HCT116 (cell line): Measurements from ENCODE around the gene STARD7. TPM values are rescaled to one million over a fixed set of nuclear protein-coding genes. Genes with fewer than 3 reads are reported as not detected.

ENCODE experiments used
- ATAC-seq: fragments of 200-7000 bp; cut with Tn5 transposase; 2 replicates; pipeline ENCODE4 v1.9.1; 2020; ENCODE audit warnings: mild to moderate bottlenecking, moderate library complexity
- BruUV-seq: library from RNA; stranded (reverse); fragments of 400-500 nt; replicated peaks from 2 replicates; lab custom pipeline; 2021; lab: Mats Ljungman, UMichigan
- CTCF ChIA-PET: fragments of 300-600 bp; sonication (Branson Sonifier 250); formaldehyde crosslinking; loops from one replicate; lab custom pipeline; 2021; ENCODE audit warnings: antibody characterized with exemption; lab: Charles Lee
- POLR2A ChIA-PET: fragments of 300-600, 350-600 bp; sonication (Branson Sonifier 250); formaldehyde crosslinking; loops from one replicate; lab custom pipeline; 2021; ENCODE audit warnings: antibody characterized with exemption; lab: Charles Lee
- RAD21 ChIA-PET, 2 experiments: fragments of 300-600 bp; sonication (Branson Sonifier 250); formaldehyde crosslinking; loops; one replicate each; lab custom pipeline; 2023; ENCODE audit warnings: low total read pairs in 2 of 2; ENCODE audit not compliant: uncharacterized antibody in 2 of 2, unreplicated experiment in 2 of 2, low non-redundant PET in 1 of 2; lab: Charles Lee
- DNase-seq: peaks from one replicate; pipeline ENCODE4 v3.0.0-alpha.2; 2010; ENCODE audit warnings: low read depth, low spot score
- H2AFZ ChIP-seq: fragments of 200-600 bp; shearing (Covaris generic), sonication (generic); 2 replicates; pipeline ENCODE4 v1.6.1; 2017; ENCODE audit warnings: low read depth, mixed run types, mixed read lengths, antibody characterized with exemption, low read length; ENCODE audit not compliant: poor library complexity, severe bottlenecking
- H3K27ac ChIP-seq: 2 replicates; pipeline ENCODE4 v1.5.1; 2012; ENCODE audit warnings: low read depth, low read length
- H3K27me3 ChIP-seq: fragments of 200-600 bp; sonication (generic); 2 replicates; pipeline ENCODE4 v1.6.1; 2016; ENCODE audit warnings: mixed run types, low read length, mixed read lengths; ENCODE audit not compliant: insufficient read depth
- H3K36me3 ChIP-seq, 2 experiments: fragments of 200-500 bp in 1 of 2; fragments of 200-600 bp in 1 of 2; sonication (Bioruptor generic) in 1 of 2; sonication (generic) in 1 of 2; 2 replicates each; pipeline versions ENCODE4 v1.5.1 to v1.6.1; 2014 to 2016; ENCODE audit warnings: low read length in 2 of 2, inconsistent platforms in 1 of 2, mixed read lengths in 1 of 2, mixed run types in 1 of 2; ENCODE audit not compliant: insufficient read depth in 2 of 2, control insufficient read depth in 1 of 2
- H3K4me1 ChIP-seq, 2 experiments: fragments of 200-600 bp in 1 of 2; sonication (generic) in 1 of 2; 2 replicates each; pipeline versions ENCODE4 v1.5.1 to v1.6.1; 2012 to 2017; ENCODE audit warnings: low read length in 2 of 2, inconsistent platforms in 1 of 2, mild to moderate bottlenecking in 1 of 2, mixed read lengths in 1 of 2, mixed run types in 1 of 2, moderate library complexity in 1 of 2; ENCODE audit not compliant: insufficient read depth in 2 of 2, control insufficient read depth in 1 of 2
- H3K4me2 ChIP-seq: fragments of 200-600 bp; sonication (generic); 2 replicates; pipeline ENCODE4 v1.6.1; 2017; ENCODE audit warnings: mixed run types, low read length, mixed read lengths
- H3K4me3 ChIP-seq, 2 experiments: fragments of 200-600 bp in 1 of 2; sonication (generic) in 1 of 2; replicated peaks in 1 of 2; 2 replicates each; pipeline ENCODE4 v1.5.1; 2011 to 2016; ENCODE audit warnings: low read length in 2 of 2, control low read depth in 1 of 2, low read depth in 1 of 2, mild to moderate bottlenecking in 1 of 2, mixed read lengths in 1 of 2, mixed run types in 1 of 2
- H3K79me2 ChIP-seq: fragments of 200-600 bp; sonication (generic); 2 replicates; pipeline ENCODE4 v1.6.1; 2017; ENCODE audit warnings: mild to moderate bottlenecking, mixed run types, low read length, moderate library complexity, mixed read lengths; ENCODE audit not compliant: insufficient read depth
- H3K9ac ChIP-seq: fragments of 200-600 bp; sonication (generic); 2 replicates; pipeline ENCODE4 v1.6.1; 2016; ENCODE audit warnings: low read length, mixed read lengths
- H3K9me2 ChIP-seq: fragments of 200-600 bp; sonication (generic), shearing (Covaris generic); 2 replicates; pipeline ENCODE4 v1.6.1; 2017; ENCODE audit warnings: mixed run types, mild to moderate bottlenecking, moderate library complexity; ENCODE audit not compliant: insufficient read depth
- H3K9me3 ChIP-seq, 2 experiments: fragments of 200-500 bp in 1 of 2; fragments of 200-600 bp in 1 of 2; sonication (Bioruptor generic) in 1 of 2; sonication (generic) in 1 of 2; 2 replicates each; pipeline ENCODE4 v1.6.1; 2014 to 2017; ENCODE audit warnings: low read length in 2 of 2, mixed read lengths in 2 of 2, inconsistent platforms in 1 of 2, low read depth in 1 of 2, mild to moderate bottlenecking in 1 of 2, mixed run types in 1 of 2, moderate library complexity in 1 of 2; ENCODE audit not compliant: control insufficient read depth in 1 of 2, insufficient read depth in 1 of 2
- H4K20me1 ChIP-seq: fragments of 200-600 bp; sonication (generic), shearing (Covaris generic); 2 replicates; pipeline ENCODE4 v1.6.1; 2017; ENCODE audit warnings: mixed run types, mild to moderate bottlenecking, moderate library complexity; ENCODE audit not compliant: insufficient read depth
- CBX3 ChIP-seq: IDR thresholded peaks from 2 replicates; pipeline ENCODE4 v1.6.1; 2012; ENCODE audit warnings: low read depth
- ELF1 ChIP-seq: IDR thresholded peaks from 2 replicates; pipeline ENCODE4 v1.6.1; 2012; ENCODE audit warnings: low read depth, borderline replicate concordance
- EZH2 ChIP-seq: fragments of 200-600 bp; sonication (generic); IDR thresholded peaks from 2 replicates; pipeline ENCODE4 v1.6.1; 2017; ENCODE audit warnings: antibody characterized with exemption, mixed run types
- JUND ChIP-seq: IDR thresholded peaks from 2 replicates; pipeline ENCODE4 v1.6.1; 2012
- POLR2A ChIP-seq: IDR thresholded peaks from 2 replicates; pipeline ENCODE4 v1.7.0; 2011; ENCODE audit warnings: borderline replicate concordance; ENCODE audit not compliant: insufficient read depth, insufficient read length; ENCODE audit errors: extremely low read depth
- POLR2AphosphoS5 ChIP-seq: IDR thresholded peaks from 2 replicates; pipeline ENCODE4 v1.6.1; 2011; ENCODE audit warnings: mild to moderate bottlenecking, low read depth, low read length, moderate library complexity
- RAD21 ChIP-seq: IDR thresholded peaks from 2 replicates; pipeline ENCODE4 v1.6.1; 2012; ENCODE audit warnings: low read depth, mild to moderate bottlenecking
- SP1 ChIP-seq: IDR thresholded peaks from 2 replicates; pipeline ENCODE4 v1.6.1; 2012; ENCODE audit warnings: low read depth
- SRF ChIP-seq: IDR thresholded peaks from 2 replicates; pipeline ENCODE4 v1.6.1; 2012; ENCODE audit warnings: low read depth
- TCF7L2 ChIP-seq: IDR thresholded peaks from 2 replicates; pipeline ENCODE4 v1.7.0; 2011; ENCODE audit warnings: borderline replicate concordance, inconsistent platforms; ENCODE audit not compliant: insufficient read depth, insufficient read length; ENCODE audit errors: extremely low read depth
- YY1 ChIP-seq: IDR thresholded peaks from 2 replicates; pipeline ENCODE4 v1.6.1; 2011; ENCODE audit warnings: low read length, low read depth, moderate library complexity, mild to moderate bottlenecking; ENCODE audit not compliant: insufficient replicate concordance; ENCODE audit errors: extremely low read depth
- ZFX ChIP-seq: fragments of 450-650 bp; IDR thresholded peaks from 2 replicates; pipeline ENCODE4 v1.6.1; 2017
- intact Hi-C: fragments of 100-400 bp; cut with micrococcal nuclease; formaldehyde crosslinking; loops from 2 replicates; pipeline ENCODE4 v1.10.0; 2022
- total RNA-seq: library from RNA; stranded (reverse); gene quantifications from one replicate; pipeline ENCODE4 v1.2.1, GENCODE V29; 2021; ENCODE audit not compliant: unreplicated experiment
- TF ChIP-seq, protein P1 (sequence below): IDR thresholded peaks from 2 replicates; pipeline ENCODE4 v1.6.1; 2012
- TF ChIP-seq, protein P2 (sequence below): IDR thresholded peaks from 2 replicates; pipeline ENCODE4 v1.6.1; 2012; ENCODE audit warnings: low read depth
- TF ChIP-seq, protein P3 (sequence below): IDR thresholded peaks from 2 replicates; pipeline ENCODE4 v1.6.1; 2012

STARD7 gene
- total RNA-seq, 1 experiment from 2014 or later: 160 TPM

DNA sequence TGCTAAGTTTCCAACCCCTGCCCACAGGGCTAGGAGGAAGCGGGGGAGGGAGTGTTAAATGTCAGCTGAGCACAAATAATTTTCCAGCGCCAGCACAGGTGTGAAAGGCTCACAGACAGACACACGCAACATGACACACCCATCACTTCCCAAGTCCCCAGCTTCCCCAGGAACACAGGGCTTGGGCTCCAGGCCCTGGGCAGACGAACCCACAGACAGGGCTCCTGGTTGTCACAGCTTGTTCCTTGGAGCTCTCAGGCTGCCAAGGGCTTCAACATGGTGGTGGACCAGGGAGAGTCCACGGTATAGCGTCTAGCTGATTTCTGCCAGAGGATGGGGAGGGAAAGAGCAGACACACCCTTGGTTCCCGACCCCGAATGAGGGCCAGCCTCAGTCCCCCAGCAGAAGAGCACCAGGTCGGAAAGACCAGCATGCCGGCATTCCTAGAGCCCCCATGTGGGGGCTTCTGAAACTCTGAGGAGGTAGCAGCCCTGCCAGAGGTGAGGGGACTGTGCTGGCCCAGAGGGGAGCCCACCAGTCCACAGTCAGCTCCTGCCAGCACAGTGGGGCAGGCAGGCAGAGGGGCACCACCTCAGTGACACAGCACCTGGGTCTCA is 65.3 kb downstream of the STARD7 start:
- ChIA-PET RAD21 (interaction anchor here in 1 of 2 experiments (1.2 kb wide), 1 partner anchor 31 kb away, joined by 6 read pairs; no protein-coding TSS in a partner anchor), CTCF (no interaction called here), POLR2A (no interaction called here)
- no TSS peak for BruUV-seq
- Histone ChIP-seq H3K4me1 (peaks cover 20 to 51% of the 10 kb centered on the region in 2 experiments), H3K4me3 (peak overlapping the region; percentile 80 to 93), H4K20me1 (no peaks in the 10 kb centered on the region), H3K9me3 (no peaks in the 10 kb centered on the region), H3K79me2 (peaks cover 21% of the 10 kb centered on the region), H3K27ac (peak overlapping the region; percentile 92; the same call in 1 of the 2 replicates), H3K9ac (peak overlapping the region; percentile 98; the same call in 1 of the 2 replicates), H2AFZ (no peak overlapping the region), H3K9me2 (no peaks in the 10 kb centered on the region), H3K4me2 (peak overlapping the region; percentile 97), H3K36me3 (peaks cover 4 to 15% of the 10 kb centered on the region in 2 experiments; a peak in 2 of 4 replicates), H3K27me3 (no peaks in the 10 kb centered on the region)
- ATAC-seq (no peak), DNase-seq (no peak)
- intact Hi-C loops: no loop called here
- TF ChIP-seq TCF7L2: no peak
- TF ChIP-seq SP1: no peak
- no peak for TF ChIP-seq JUND
- TF ChIP-seq RAD21: no peak
- no peak for TF ChIP-seq YY1
- TF ChIP-seq ZFX: no peak
- TF ChIP-seq EZH2: no peak
- no peak for TF ChIP-seq CBX3
- TF ChIP-seq, protein P1, sequence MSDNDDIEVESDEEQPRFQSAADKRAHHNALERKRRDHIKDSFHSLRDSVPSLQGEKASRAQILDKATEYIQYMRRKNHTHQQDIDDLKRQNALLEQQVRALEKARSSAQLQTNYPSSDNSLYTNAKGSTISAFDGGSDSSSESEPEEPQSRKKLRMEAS: no peak
- TF ChIP-seq SRF: no peak
- no peak for TF ChIP-seq ELF1
- TF ChIP-seq, protein P2, sequence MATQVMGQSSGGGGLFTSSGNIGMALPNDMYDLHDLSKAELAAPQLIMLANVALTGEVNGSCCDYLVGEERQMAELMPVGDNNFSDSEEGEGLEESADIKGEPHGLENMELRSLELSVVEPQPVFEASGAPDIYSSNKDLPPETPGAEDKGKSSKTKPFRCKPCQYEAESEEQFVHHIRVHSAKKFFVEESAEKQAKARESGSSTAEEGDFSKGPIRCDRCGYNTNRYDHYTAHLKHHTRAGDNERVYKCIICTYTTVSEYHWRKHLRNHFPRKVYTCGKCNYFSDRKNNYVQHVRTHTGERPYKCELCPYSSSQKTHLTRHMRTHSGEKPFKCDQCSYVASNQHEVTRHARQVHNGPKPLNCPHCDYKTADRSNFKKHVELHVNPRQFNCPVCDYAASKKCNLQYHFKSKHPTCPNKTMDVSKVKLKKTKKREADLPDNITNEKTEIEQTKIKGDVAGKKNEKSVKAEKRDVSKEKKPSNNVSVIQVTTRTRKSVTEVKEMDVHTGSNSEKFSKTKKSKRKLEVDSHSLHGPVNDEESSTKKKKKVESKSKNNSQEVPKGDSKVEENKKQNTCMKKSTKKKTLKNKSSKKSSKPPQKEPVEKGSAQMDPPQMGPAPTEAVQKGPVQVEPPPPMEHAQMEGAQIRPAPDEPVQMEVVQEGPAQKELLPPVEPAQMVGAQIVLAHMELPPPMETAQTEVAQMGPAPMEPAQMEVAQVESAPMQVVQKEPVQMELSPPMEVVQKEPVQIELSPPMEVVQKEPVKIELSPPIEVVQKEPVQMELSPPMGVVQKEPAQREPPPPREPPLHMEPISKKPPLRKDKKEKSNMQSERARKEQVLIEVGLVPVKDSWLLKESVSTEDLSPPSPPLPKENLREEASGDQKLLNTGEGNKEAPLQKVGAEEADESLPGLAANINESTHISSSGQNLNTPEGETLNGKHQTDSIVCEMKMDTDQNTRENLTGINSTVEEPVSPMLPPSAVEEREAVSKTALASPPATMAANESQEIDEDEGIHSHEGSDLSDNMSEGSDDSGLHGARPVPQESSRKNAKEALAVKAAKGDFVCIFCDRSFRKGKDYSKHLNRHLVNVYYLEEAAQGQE: no peak
- TF ChIP-seq, protein P3, sequence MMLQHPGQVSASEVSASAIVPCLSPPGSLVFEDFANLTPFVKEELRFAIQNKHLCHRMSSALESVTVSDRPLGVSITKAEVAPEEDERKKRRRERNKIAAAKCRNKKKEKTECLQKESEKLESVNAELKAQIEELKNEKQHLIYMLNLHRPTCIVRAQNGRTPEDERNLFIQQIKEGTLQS: no peak
- TF ChIP-seq POLR2AphosphoS5: no peak
- no peak for TF ChIP-seq POLR2A
